Suppressor macrophage treated with lipopolysaccharide for 1 hour (primary cell): Measurements from ENCODE around the gene RRP12.

ENCODE experiments used
- DNase-seq, 3 donors: peaks; one replicate each; pipeline ENCODE4 v3.0.0-alpha.2; 2020 to 2022

Gene RRP12

DNA sequence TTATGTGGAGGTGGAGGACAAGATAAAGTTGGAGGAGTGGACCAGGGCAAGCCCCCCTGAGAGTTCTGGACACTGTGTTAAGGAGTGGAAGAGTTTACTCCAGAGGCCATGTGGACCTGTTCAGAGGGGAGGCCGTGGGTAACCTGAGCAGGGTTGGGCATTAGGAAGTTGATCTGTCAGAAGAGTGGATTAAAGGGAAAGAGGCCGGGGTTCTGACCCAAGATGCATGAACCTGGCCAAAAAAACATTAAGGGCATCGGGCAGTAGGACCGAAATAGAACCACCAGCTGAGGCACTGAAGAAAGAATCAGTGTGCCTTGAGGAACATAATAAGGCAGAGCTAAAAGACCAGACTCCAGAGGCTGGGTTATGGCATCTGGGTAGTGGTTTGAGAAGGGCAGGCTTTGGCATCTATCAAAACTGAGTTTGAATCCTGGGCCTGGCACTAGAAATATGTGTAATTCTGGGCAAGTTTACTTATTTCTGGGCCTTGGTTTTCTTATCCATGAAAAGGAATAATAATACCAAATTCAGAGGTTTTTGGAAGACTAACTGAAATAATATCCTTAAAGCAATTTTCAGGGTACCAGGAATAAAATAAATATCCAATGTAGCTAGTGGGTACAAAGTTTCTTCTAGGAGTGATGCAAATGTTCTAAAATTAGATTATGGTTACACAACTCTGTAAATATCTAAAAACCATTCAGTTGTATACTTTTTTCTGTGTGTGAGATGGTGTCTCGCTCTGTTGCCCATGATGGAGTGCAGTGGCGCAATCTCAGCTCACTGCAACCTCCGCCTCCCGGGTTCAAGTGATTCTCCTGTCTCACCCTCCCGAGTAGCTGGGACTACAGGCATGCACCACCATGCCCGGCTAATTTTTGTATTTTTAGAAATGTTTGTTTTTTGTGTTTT is 93.0 kb downstream of the RRP12 start:
- DNase-seq, result no peak

- peak; percentile 60 to 68 (median 67) for DNase-seq
Observed at GRCh38 chr10:97307441-97307840, 93.7 kb downstream of the RRP12 start.
